CD14-positive monocyte (primary cell): ENCODE results near the gene MEF2B. TPM values are rescaled to one million over a fixed set of nuclear protein-coding genes. Genes with fewer than 3 reads are reported as not detected.

Source experiments
- DNase-seq, 3 donors: peaks; one replicate each; pipeline ENCODE4 v3.0.0-alpha.2; 2011 to 2022
- H2AFZ ChIP-seq: 2 replicates; pipeline ENCODE4 v1.6.0; 2012; ENCODE audit warnings: mild to moderate bottlenecking, low read depth, low read length, inconsistent platforms; ENCODE audit not compliant: insufficient read depth, poor library complexity, severe bottlenecking
- H3K27ac ChIP-seq, 2 donors: 1 replicate in 1 of 2; 2 replicates in 1 of 2; pipeline ENCODE4 v1.5.1; 2012 to 2013; ENCODE audit warnings: low read length in 2 of 2, control low read depth in 1 of 2, inconsistent platforms in 1 of 2, low read depth in 1 of 2, mild to moderate bottlenecking in 1 of 2
- H3K27me3 ChIP-seq, 2 donors: one replicate each; pipeline versions ENCODE4 v1.6.0 to v1.6.1; 2011 to 2013; ENCODE audit warnings: low read length in 2 of 2; ENCODE audit not compliant: control insufficient read depth in 2 of 2, insufficient read depth in 2 of 2
- H3K36me3 ChIP-seq, 2 donors: replicated peaks in 1 of 2; 1 replicate in 1 of 2; 2 replicates in 1 of 2; pipeline versions ENCODE4 v1.5.1 to v1.6.1; 2012 to 2013; ENCODE audit warnings: low read length in 2 of 2, control low read depth in 1 of 2, inconsistent platforms in 1 of 2, mild to moderate bottlenecking in 1 of 2; ENCODE audit not compliant: insufficient read depth in 2 of 2, control insufficient read depth in 1 of 2
- H3K4me1 ChIP-seq, 2 donors: 1 replicate in 1 of 2; 2 replicates in 1 of 2; pipeline versions ENCODE4 v1.5.1 to v1.6.1; 2012 to 2013; ENCODE audit warnings: low read length in 2 of 2, control low read depth in 1 of 2, inconsistent platforms in 1 of 2, mild to moderate bottlenecking in 1 of 2, moderate library complexity in 1 of 2; ENCODE audit not compliant: insufficient read depth in 2 of 2, control insufficient read depth in 1 of 2
- H3K4me2 ChIP-seq: replicated peaks from 2 replicates; pipeline ENCODE3; 2012; ENCODE audit warnings: low read length, moderate library complexity, mild to moderate bottlenecking; ENCODE audit not compliant: poor library complexity, severe bottlenecking; ENCODE audit errors: extremely low read depth
- H3K4me3 ChIP-seq, 3 experiments: fragments of 200-600 bp in 1 of 3; sonication (generic) in 1 of 3; replicated peaks in 1 of 3; 1 replicate in 2 of 3; 2 replicates in 1 of 3; pipeline ENCODE4 v1.5.1; 2011 to 2013; ENCODE audit warnings: low read length in 3 of 3, mild to moderate bottlenecking in 3 of 3, control low read depth in 2 of 3, low read depth in 2 of 3, inconsistent platforms in 1 of 3, moderate library complexity in 1 of 3
- H3K79me2 ChIP-seq: 2 replicates; pipeline ENCODE4 v1.6.0; 2012; ENCODE audit warnings: mild to moderate bottlenecking, control low read depth, inconsistent platforms, low read length, moderate library complexity; ENCODE audit not compliant: insufficient read depth
- H3K9ac ChIP-seq: 2 replicates; pipeline ENCODE4 v1.6.0; 2017; ENCODE audit warnings: low read length, mild to moderate bottlenecking; ENCODE audit not compliant: insufficient read depth, poor library complexity, severe bottlenecking
- H3K9me3 ChIP-seq, 2 donors: replicated peaks in 1 of 2; 1 replicate in 1 of 2; 2 replicates in 1 of 2; pipeline versions ENCODE4 v1.5.1 to v1.6.1; 2012 to 2013; ENCODE audit warnings: low read length in 2 of 2, control low read depth in 1 of 2; ENCODE audit not compliant: control insufficient read depth in 1 of 2, insufficient read depth in 1 of 2
- H4K20me1 ChIP-seq: 2 replicates; pipeline ENCODE4 v1.6.0; 2012; ENCODE audit warnings: mild to moderate bottlenecking, low read length, control low read depth, moderate library complexity; ENCODE audit not compliant: insufficient read depth
- H3K27ac Mint-ChIP-seq, 7 donors: one replicate each; pipeline ENCODE4 v1.8.0; 2020; ENCODE audit warnings: mild to moderate bottlenecking in 7 of 7, mixed read lengths in 7 of 7, moderate library complexity in 6 of 7, inconsistent platforms in 2 of 7
- H3K27me3 Mint-ChIP-seq, 3 donors: one replicate each; pipeline ENCODE4 v1.8.0; 2021 to 2022; ENCODE audit warnings: low read depth in 3 of 3, mild to moderate bottlenecking in 3 of 3, mixed read lengths in 3 of 3, moderate library complexity in 3 of 3, inconsistent platforms in 1 of 3
- H3K36me3 Mint-ChIP-seq, 2 donors: one replicate each; pipeline ENCODE4 v1.8.0; 2020; ENCODE audit warnings: mixed read lengths in 2 of 2, inconsistent platforms in 1 of 2, mild to moderate bottlenecking in 1 of 2
- H3K4me1 Mint-ChIP-seq: one replicate; pipeline ENCODE4 v1.8.0; 2020; ENCODE audit warnings: mild to moderate bottlenecking, mixed read lengths
- H3K4me3 Mint-ChIP-seq, 2 donors: one replicate each; pipeline ENCODE4 v1.8.0; 2020; ENCODE audit warnings: mild to moderate bottlenecking in 2 of 2, mixed read lengths in 2 of 2, moderate library complexity in 1 of 2
- H3K9me3 Mint-ChIP-seq, 7 donors: one replicate each; pipeline ENCODE4 v1.8.0; 2020 to 2022; ENCODE audit warnings: mixed read lengths in 7 of 7, mild to moderate bottlenecking in 6 of 7, moderate library complexity in 6 of 7, inconsistent platforms in 2 of 7
- WGBS: methylation state at CpG from one replicate; pipeline ENCODE4 v1.1.5; 2013; ENCODE audit warnings: missing lambda C conversion rate; ENCODE audit not compliant: insufficient coverage; 5-methylcytosine and 5-hydroxymethylcytosine counted together
- intact Hi-C, 2 donors: fragments of 100-400 bp; cut with micrococcal nuclease; formaldehyde crosslinking; loops; one replicate each; pipeline versions ENCODE4 v1.15.0 to v1.15.1; 2023
- polyA plus RNA-seq, 3 donors: library from polyadenylated mRNA; depleted of rRNA in 1 of 3; unstranded in 2 of 3; stranded (reverse) in 1 of 3; fragments of 300-500 nt in 2 of 3; fragments of >200 nt in 1 of 3; fragmentation: Illumina TruSeq in 2 of 3; gene quantifications; 1 replicate in 2 of 3; 2 replicates in 1 of 3; pipeline ENCODE4 v1.2.3, GENCODE V29; 2012 to 2021
- TF ChIP-seq, protein P1 (sequence below): fragments of 200-600 bp; IDR thresholded peaks from one replicate; pipeline ENCODE4 v1.8.0; 2022; ENCODE audit warnings: antibody characterized with exemption, mild to moderate bottlenecking

The MEF2B gene
- polyA plus RNA-seq, 3 donors: 0.15 to 1.8 (median 0.30) TPM

DNA sequence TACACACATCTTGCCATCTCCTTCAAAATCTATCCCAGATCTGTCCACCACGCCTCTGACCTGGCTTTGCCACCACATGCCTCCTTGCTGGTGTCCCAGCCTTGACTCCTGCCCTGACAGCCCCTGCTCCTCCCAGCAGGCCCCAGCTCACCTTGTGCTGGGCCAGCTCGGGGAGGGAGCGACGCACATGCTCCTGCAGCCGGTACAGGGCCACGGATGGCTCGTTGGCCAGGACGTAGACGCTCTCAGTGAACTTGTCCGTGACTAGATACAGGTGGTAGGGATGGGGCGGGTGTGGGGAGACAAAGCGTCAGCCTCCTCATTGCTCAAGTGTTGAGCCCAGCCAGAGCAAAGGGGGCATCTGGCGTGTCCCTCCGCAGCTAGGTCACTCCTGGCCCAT is 16.7 kb upstream of the MEF2B start:
- H4K20me1 ChIP-seq: peaks cover 28% of the 10 kb centered on the region
- DNase-seq: no peak
- H3K36me3 ChIP-seq: peaks cover 19 to 42% of the 10 kb centered on the region in 2 donors
- H3K27me3 ChIP-seq: no peaks in the 10 kb centered on the region
- H3K4me1 Mint-ChIP-seq: peaks cover 31% of the 10 kb centered on the region
- H3K4me3 Mint-ChIP-seq: peak overlapping the region in 1 of 2 donors; percentile 2
- H3K9ac ChIP-seq: no peak overlapping the region
- peaks cover 15 to 29% (median 22%) of the 10 kb centered on the region in 7 donors for H3K9me3 Mint-ChIP-seq
- H3K36me3 Mint-ChIP-seq: peaks cover 39 to 68% of the 10 kb centered on the region in 2 donors
- H3K9me3 ChIP-seq: peaks cover 11 to 31% of the 10 kb centered on the region in 2 donors
- H3K27ac Mint-ChIP-seq: peak overlapping the region; percentile 64 to 87 (median 84)
- TF ChIP-seq, protein P1, sequence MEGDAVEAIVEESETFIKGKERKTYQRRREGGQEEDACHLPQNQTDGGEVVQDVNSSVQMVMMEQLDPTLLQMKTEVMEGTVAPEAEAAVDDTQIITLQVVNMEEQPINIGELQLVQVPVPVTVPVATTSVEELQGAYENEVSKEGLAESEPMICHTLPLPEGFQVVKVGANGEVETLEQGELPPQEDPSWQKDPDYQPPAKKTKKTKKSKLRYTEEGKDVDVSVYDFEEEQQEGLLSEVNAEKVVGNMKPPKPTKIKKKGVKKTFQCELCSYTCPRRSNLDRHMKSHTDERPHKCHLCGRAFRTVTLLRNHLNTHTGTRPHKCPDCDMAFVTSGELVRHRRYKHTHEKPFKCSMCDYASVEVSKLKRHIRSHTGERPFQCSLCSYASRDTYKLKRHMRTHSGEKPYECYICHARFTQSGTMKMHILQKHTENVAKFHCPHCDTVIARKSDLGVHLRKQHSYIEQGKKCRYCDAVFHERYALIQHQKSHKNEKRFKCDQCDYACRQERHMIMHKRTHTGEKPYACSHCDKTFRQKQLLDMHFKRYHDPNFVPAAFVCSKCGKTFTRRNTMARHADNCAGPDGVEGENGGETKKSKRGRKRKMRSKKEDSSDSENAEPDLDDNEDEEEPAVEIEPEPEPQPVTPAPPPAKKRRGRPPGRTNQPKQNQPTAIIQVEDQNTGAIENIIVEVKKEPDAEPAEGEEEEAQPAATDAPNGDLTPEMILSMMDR: no peak
- H3K27ac ChIP-seq: peak overlapping the region; percentile 68 to 87
- H2AFZ ChIP-seq: no peak overlapping the region
- WGBS: 98% methylated on average over 14 of the region's 14 CpGs
- peaks cover 50% of the 10 kb centered on the region for H3K79me2 ChIP-seq
- no peak overlapping the region for H3K4me2 ChIP-seq
- intact Hi-C loops: no loop called here
- peaks cover 21 to 35% of the 10 kb centered on the region in 2 donors for H3K4me1 ChIP-seq
- H3K27me3 Mint-ChIP-seq: peaks cover 0 to 1% (median 0%) of the 10 kb centered on the region in 3 donors
- H3K4me3 ChIP-seq: peak overlapping the region in 1 of 3 experiments; percentile 51

DNA sequence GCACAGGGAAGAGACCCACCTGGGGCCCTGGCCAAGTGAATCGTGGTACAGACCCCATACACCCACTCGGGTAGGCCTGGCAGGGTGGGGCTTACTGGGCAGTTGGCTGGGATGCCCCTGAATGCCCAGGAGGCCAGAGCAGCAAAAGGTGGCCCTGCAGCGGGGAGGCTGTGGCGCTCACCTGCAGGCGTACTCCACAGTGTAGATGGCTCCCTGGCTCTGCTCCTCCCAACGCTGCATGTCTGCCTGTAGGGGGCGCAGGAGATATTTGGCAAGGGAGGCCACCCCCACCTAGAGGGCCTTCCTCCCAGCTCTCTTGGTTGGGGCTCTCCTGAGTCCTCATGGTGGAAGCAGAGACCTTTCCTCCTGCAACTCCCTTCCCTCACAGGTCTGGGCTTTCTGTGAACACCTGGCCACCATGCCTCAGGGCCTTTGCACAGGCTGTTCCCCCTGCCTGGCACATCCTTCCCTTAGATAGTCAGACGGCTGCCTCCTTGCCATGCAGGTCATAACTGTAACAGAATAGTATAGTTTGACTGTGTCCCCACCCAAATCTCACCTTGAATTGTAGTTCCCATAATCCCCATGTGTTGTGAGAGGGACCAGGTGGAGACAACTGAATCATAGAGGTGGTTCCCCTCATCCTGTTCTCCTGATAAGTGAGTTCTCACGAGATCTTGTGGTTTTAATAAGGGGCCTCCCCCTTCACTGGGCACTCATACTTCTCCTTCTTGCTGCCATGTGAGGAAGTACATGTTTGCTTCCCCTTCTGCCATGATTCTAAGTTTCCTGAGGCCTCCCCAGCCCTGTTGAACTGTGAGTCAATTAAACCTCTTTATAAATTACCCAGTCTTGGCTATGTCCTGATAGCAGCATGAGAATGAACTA is 16.0 kb upstream of the MEF2B start:
- TF ChIP-seq, protein P1: peak; percentile 19
- Mint-ChIP-seq H3K27me3 (peaks cover 0 to 1% (median 0%) of the 10 kb centered on the region in 3 donors), H3K9me3 (peaks cover 15 to 29% (median 22%) of the 10 kb centered on the region in 7 donors), H3K4me1 (peaks cover 26% of the 10 kb centered on the region), H3K4me3 (peak overlapping the region in 1 of 2 donors; percentile 2), H3K36me3 (peaks cover 44 to 75% of the 10 kb centered on the region in 2 donors), H3K27ac (peak overlapping the region; percentile 64 to 87 (median 84))
- Histone ChIP-seq H3K27ac (peak overlapping the region; percentile 68 to 87), H3K4me2 (no peak overlapping the region), H3K36me3 (peaks cover 24 to 48% of the 10 kb centered on the region in 2 donors), H3K9me3 (peaks cover 11 to 31% of the 10 kb centered on the region in 2 donors), H3K27me3 (no peaks in the 10 kb centered on the region), H3K79me2 (peaks cover 43% of the 10 kb centered on the region), H3K4me3 (peak overlapping the region in 1 of 3 experiments; percentile 51), H3K9ac (no peak overlapping the region), H2AFZ (no peak overlapping the region), H3K4me1 (peaks cover 16 to 29% of the 10 kb centered on the region in 2 donors), H4K20me1 (peaks cover 23% of the 10 kb centered on the region)
- DNase-seq: peak; percentile 57 to 79 (median 60)
- WGBS: 96% methylated on average over 5 of the region's 9 CpGs
- intact Hi-C loops: no loop called here
